SIG-M5 treated with dmso at 0.1 percent for 504 hours (cell line): Measurements from ENCODE around the gene WDR33.

Experiments
- DNase-seq: peaks from one replicate; lab custom pipeline; 2025; ENCODE audit not compliant: unreplicated experiment; lab: John Stamatoyannopoulos, UW

Gene WDR33

GRCh38 chr2:127674241-127675209 is 136.4 kb downstream of the WDR33 start:
- DNase-seq: no peak

- DNase-seq: no peak
Observed at GRCh38 chr2:127673291-127674069, 137.5 kb downstream of the WDR33 start.

GRCh38 chr2:127672341-127673224 is 138.4 kb downstream of the WDR33 start:
- no peak for DNase-seq

- no peak for DNase-seq
Observed at GRCh38 chr2:127671557-127672302, 139.2 kb downstream of the WDR33 start.

DNA sequence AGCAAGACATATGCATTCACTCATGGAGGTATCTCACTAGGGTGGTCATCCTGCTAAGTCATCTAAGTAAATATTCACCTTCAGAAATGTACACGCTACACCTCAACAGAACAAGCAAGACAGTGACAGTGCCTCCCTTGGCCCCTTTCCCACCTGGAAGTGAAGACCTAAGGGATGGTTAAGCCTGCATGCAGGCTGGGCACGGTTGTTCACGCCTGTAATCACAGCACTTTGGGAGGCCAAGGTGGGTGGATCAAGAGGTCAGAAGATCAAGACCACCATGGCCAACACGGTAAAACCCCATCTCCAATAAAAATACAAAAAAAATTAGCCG is 140.0 kb downstream of the WDR33 start:
- DNase-seq: no peak

- DNase-seq: no peak
Observed at GRCh38 chr2:127670055-127670956, 140.7 kb downstream of the WDR33 start.

- DNase-seq: no peak
Observed at GRCh38 chr2:127669056-127669455, 141.9 kb downstream of the WDR33 start.

- DNase-seq: no peak
Observed at GRCh38 chr2:127665267-127665893, 145.6 kb downstream of the WDR33 start.

- no peak for DNase-seq
Observed at GRCh38 chr2:127664895-127665225, 146.1 kb downstream of the WDR33 start.

DNA sequence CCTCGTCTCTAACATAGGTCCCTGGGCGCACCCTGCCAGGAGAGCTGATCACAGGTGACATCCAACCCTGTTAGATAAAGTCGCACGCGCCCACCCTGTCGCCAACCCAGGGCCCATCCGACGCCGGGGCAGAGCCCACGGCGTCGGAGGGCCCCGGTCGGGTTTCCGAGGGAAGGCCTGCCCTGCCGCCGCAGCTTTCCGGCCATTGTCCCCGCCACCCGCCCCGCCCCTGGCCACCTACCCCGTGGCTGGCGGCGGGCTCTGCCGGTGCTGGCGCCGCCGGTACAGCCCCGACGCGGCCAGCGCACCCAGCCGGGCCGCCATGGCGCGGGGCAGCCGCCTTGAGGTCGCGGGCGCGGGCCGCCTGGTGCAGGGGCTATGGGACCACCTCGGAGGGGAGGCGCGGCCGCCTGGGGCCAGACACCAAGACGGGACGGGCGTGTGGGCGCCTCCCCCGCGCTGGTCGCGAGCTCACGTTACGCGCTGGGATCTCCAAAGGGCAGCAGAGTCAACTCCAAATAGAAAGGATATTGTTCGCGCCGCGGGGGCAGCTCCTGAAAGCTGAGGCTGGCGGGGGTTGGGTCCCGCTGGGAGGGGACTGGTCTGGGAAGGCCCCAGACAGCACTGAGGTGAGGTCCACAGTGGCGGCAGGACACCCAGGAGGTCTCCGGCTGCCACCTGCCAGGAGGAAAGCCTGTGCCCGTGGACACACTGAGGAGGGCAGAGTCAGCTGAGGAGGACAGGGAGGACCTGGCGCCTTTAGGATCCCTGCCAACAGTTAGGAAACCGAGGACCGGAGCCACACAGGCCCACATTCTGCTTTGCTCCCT is 146.7 kb downstream of the WDR33 start:
- DNase-seq: no peak

GRCh38 chr2:127663566-127664064 is 147.4 kb downstream of the WDR33 start:
- no peak for DNase-seq

GRCh38 chr2:127662937-127663565 is 147.9 kb downstream of the WDR33 start:
- no peak for DNase-seq

DNA sequence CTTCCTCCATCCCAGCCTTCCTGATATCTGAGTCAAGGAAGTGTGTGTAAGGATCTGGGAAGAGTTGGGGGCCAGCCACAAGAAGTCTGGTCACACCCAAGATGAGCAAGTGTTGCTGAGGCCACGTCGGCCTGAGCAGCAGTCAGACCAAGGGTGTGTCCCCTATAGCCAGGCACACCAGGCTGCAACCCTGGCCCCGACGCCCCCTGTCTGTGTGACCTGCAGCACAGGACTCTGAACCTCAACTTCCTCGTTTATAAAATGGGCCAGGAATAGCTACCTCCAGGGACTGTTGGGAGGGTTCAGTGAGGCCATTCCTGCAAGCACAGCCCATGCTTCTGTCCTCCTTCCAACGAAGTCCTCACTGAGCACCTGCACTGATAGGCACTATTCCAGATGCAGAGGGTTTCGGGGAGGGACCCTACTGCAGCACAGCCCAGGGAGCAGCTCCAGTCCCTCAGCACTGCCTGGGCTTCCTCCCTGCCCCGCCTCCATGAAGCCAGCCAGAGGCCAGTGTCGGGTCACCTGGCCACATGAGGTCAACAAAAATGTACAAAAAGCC is 148.9 kb downstream of the WDR33 start:
- DNase-seq: no peak

- no peak for DNase-seq
Observed at GRCh38 chr2:127661072-127661649, 149.8 kb downstream of the WDR33 start.

DNA sequence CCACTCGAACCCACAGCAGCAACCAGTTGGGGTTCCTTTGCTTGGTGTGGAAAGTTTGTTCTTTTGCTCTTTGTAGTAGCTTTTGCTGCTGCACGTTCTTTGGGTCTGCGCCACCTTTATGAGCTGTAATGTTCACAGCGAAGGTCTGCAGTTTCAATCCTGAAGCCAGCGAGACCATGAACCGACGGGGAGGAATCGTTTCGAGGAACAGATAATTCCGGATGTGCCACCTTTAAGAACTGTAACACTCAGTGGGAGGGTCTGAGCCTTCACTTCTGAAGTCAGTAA is 150.7 kb downstream of the WDR33 start:
- no peak for DNase-seq

DNA sequence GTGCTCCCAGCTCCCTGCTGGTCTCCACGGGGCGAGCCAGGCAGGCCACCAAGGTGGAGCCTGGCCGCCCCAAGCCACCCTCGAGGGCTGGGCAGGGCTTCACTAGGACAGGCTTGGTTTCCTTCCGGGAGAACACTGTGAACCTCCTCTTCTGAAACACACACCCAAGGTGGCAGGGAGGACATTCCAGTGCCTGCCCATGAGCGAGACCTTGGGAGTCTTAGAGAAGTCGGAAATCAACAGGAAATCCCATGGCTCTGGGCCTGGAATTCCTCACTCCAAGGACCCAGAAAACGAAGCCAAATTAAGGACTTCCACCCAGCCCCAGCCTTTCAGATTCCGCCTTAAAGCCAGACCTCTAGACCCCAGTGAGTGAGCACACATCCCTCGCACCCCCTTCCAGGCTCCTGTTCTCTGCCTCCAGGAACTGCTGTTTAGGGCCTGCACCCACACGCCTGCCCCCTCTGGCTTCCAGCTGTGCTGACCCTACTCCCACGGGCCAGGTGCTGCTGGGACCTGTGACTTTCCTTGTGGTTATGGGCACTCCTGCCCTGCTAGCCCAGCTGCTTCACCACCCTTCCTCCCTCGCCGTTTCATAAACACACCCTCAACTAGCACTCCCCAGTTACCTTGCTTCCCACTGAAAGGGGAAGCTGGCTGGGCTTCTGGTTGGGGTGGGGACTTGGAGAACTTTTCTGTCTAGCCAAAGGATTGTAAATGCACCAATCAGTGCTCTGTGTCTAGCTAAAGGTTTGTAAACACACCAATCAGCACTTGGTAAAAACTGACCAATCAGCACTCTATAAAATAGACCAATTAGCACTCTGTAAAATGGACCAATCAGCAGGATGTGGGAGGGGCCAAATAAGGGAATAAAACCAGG is 151.3 kb downstream of the WDR33 start:
- DNase-seq: peak; percentile 30
